GM18502 (cell line): Measurements from ENCODE around the gene ANKRD22.
"Not testable (repeated sequence)": the region's sequence is repeated elsewhere in the genome, so short reads cannot be mapped to it uniquely, and the experiment has no call there.

Experiments used
- ATAC-seq: cut with Tn5 transposase; IDR thresholded peaks from one replicate; pipeline ENCODE4 v1.9.1; 2021; ENCODE audit warnings: mild to moderate bottlenecking; ENCODE audit not compliant: unreplicated experiment, poor library complexity

Gene ANKRD22

DNA sequence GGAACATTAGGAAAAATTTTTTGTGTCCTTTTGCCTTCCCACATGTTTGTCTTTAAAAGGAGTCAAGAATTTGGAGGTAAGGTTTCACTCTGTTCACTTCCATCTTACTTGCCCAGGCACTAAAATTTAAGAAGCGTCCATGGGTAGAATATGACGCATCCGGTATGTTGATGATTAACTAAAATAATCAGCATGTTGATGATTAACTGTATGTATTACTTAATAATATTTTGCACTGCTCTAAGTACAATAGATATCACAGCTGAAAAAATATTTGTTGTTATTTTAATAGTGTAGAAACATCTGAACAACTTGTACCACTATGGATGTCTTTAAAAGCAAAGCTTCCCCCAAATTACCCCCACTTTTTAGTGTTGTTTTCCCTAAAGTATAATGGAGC lies 11.5 kb downstream of the ANKRD22 start:
- ATAC-seq, result no peak

DNA sequence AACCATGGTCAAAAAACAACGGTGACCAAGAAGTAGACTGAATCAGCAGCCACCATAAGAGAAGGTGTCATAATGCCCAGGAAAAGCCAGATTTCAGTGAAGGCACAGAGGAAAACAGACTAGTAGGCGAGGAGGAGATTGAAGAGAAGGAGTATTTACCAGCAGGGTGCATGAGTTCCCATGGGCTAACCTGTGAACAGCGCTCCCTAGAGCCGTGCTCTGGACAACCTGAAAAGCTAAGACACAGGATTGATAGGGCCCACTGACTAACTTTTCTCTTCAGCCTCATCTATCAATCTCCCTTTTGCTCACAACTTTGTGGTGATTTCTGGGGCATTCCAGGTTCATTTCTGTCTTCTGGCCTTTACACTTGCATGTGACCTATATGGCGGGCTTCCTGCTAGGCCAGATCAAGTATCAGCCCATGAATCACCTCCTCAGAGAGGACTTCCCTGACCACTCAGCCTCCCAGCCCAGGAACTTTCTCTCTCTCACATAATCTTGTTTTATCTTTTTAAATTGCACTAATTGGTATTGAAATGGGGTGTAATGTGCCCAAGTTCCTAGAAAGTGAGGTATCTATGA lies 12.8 kb downstream of the ANKRD22 start:
- ATAC-seq, result no peak

DNA sequence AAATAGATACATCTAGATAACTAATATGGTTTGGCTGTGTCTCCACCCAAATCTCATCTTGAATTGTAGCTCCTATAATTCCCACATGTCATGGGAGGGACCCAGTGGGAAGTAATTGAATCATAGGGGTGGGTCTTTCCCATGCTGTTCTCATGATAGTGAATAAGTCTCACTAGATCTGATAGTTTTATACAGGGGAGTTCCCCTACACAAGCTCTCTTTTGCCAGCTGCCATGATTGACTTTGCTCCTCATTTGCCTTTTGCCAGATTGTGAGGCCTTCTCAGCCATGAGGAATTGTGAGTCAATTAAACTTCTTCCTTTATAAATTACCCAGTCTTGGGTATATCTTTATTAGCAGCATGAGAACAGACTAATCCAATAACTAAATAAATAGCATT lies 14.0 kb downstream of the ANKRD22 start:
- not testable (repeated sequence) for ATAC-seq

DNA sequence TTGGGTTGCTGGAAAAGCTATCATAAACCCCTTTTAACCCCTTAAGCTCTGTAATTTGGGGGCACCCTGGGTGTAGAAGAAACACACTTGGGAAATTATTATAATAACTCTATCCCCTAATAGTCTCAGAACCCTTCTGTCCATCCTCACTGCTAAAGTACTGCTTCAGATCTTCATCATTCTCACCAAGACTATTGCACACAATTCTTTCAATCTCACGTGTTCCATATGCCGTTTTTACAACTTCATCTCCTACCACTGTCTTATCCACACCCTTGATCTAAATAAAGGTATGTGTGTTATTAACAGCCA lies 15.8 kb downstream of the ANKRD22 start:
- peak; percentile 18 for ATAC-seq

DNA sequence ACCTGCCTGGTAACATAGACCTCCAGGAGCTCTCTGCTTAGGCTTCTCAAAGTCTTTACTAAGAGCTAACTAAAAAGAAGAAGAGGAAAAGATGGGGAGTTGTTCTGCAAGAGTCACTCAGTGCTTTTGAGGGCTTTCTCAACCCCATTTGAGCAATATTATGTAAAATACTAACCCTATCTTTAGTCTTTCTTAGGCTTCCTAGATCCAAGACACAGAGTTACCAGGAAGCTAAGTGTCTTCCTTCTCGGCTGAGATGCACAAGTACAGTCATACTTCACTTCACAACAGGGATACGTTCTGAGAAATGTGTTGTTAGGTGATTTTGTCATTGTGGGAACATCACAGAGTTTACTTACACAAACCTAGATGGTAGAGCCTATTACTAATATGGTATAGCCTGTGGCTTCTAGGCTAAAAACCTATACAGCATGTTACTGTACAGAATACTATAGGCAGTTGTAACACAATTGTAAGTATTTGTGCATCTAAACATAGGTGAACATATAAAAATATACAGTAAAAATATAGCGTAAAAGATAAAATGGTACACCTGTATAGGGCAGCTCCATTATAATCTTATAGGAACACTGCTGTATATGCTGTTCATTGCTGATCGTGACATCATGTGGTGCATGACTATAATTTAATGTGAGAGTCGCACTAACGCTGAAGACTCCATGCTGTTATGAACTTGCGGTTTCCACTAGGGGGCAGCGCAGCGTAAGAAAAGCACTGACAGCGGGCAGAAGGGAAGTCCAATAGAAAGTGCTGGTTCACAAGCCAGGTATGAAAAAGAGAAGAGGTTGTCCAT lies 16.3 kb downstream of the ANKRD22 start:
- peak; percentile 91 for ATAC-seq

DNA sequence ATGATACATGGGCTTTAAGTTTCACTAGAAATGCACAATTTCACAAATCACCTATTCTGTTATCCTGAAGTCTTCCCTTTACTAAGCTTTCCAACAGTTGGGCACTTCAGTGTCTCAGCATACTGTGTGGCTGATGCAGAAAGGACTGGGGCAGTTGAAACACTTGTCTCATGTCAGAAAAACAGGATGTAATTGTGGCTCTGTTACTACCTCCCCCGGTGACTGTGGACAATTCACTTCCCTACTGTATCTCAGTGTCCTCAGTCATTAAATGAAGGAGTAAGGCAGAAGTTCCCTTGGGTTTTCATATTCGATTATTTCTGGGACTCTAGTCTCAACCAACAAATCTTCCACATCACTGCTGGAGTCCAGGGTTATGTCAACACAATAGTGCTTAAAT lies 17.9 kb downstream of the ANKRD22 start:
- no peak for ATAC-seq

DNA sequence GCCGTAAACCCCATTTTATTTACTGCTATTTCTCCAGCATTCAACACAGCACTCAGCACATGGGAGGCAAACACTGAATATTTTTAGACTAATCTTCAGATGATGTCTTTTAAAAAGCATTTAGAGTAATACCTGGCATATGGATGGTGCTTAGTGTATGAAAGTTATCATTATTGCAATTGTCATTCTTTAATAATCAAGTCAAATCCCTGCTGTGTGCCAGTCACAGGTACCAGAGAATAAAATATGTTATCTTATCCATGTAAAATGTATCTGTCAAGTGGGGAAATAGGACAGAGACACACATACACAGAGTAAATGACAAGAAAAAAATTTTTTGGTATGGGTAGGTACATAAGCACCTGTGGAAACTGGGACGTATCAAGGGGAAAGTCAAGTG lies 18.5 kb downstream of the ANKRD22 start:
- no peak for ATAC-seq

DNA sequence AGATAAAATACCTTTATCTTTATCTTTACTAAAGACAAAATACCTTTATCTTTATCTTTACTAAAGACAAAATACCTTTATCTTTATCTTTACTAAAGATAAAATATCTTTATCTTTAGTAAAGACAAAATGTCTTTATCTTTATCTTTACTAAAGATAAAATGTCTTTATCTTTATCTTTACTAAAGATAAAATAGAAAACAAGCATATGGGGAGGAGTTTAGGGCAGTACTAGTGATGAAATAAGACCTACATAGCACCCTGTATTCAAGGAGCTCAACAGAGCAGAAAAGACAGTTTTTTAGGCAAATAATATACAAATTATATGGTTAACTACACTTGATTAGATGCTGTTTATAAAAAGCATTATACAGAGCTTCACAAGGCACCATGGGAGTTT lies 19.3 kb downstream of the ANKRD22 start:
- ATAC-seq, result no peak

DNA sequence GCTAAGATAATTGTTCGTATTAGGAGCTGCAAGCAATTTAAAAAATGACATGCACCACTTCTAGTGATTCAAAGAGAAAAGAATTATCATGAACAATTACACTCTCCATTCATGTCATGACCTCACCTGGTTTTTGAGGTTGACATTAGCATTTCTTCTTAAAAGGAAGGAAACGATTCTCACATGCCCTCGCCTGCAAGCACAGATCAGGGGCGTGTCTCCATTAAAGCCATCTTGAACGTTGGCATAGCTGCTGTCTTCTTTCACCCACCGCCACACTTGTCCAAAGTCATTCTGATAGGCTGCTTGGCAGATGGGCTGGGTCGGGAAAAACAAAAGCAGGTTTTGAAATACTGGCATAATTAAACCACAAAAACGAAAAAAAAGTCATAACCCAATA lies 19.9 kb downstream of the ANKRD22 start:
- ATAC-seq, result no peak

DNA sequence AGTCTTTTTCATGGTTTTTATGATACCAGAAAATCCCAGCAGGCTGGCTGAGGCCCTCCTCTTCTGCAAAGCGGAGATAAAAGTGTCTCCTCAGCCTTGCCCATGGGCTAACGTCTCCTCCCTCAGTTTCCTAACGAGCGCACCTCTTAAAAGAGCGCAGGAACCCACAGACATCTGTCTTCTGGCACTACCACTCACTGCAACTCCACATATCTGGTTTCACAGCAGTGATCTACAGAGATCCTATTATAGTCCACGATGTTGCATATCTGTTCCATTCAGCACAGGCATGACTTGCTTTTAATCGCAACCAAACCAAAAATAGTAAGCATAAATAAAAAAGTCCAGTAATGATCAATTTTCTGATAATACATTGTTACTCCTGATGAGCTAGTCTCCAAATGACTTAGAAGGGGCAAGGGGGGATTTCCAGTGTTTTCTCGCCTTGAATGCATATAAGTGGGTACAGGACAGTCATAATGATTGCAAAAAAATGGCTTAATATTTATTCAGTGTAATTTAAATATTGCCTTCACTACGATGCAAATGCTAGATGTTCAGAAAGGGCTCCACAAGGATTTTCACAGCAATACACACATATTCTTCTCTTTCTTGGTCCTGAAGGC lies 20.9 kb downstream of the ANKRD22 start:
- ATAC-seq, result no peak

DNA sequence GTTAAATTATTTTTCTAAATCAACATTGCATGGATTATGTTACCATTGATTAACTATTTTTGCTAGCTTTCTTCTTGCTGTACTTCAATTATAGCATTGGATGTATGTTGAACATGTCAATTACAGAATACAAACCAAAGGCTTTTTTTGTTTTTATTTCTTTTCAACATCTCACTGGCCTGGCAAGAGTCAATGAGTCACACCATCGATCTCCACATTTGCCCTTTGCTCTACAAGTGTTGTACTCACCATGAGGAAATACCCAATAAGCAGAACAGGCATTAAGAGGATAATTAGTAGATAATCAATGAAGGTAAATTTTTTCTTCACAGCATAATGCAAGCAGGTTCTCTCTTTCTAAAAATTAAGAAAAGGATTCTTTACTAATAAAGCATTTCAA lies 23.3 kb downstream of the ANKRD22 start:
- no peak for ATAC-seq

DNA sequence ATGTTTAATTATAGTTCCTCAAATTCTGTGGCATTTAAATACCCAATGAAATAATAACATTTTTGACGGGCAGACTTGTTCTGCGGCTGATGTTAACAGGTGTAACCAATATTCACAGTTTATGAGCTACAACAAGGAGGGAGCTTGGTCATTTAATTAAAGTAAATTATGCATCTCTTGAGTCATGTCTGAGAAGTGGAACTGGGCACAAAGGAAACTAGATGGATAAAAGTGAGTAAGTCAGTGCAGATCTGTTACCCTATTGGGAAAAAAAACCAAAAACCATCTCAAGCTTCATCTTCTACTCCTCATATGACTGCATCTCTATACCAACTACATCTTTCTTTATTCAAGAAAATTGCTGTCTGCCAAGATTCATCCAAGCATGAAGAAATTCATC lies 24.0 kb downstream of the ANKRD22 start:
- ATAC-seq, result no peak

DNA sequence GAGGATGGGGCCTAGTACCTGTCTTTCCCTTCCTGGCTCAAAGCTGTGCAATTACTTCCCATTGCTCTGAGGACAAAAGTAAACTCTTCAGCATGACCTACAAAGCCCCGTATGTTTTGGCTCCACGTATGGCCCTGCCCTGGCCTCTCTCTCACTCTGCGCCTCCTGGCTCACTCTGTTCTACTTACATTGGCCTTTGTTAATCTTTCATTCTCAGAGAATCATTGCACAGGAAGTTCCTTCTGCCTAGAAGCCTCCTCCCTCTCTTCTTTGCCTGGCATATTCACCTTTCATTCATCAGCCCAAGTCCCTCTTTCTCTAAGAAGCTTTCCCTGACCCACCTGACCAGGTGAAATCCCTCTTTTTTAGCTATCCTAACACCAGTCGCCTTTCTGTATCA lies 25.3 kb downstream of the ANKRD22 start:
- no peak for ATAC-seq

DNA sequence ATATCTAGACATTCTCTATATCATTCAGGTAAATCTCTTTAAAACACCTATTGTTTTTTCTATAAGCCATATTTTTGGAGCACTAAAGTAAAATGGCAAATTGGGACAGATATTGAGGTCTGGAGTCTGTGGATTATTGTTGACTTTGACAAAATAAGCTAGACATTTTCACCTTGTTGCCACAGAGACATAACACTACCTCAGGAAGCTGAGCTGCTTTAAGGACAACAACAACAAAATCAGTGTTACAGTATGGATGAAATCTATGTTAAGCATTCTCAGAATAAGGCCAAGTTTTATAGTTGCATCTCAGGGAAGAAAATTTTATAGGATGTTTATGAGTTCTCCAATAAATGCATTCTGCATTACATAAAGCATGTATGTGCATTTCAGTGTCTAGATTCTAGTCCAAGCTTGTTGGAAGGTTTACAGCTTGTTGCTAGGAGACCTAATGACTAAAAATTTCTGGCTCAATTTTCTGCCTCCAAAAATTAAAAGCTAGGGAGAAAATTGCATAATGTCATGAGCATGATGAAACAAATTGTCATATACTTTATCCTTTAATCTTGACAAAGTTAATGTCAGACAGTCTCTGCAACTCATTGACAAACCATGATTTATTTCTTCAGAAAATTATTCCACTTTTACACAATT lies 30.8 kb downstream of the ANKRD22 start:
- no peak for ATAC-seq

DNA sequence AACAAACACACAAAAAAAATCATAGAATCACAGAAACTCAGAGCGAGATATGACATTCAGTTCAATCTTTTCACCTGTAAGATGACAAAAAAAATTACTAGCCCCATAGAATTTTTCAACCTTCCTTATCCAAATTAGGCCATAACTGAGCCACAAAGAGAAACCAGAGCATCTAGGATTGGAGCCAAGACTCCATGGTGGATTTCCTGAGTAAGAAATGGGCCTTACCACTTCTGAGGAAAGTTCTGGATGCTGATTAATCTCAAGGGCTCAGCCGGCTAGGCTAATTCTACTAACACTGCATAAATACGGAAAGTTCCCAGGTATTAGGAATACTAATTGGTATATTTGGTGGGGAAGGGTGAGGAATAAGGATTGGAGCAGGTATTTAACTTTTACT lies 32.4 kb downstream of the ANKRD22 start:
- ATAC-seq, result no peak

DNA sequence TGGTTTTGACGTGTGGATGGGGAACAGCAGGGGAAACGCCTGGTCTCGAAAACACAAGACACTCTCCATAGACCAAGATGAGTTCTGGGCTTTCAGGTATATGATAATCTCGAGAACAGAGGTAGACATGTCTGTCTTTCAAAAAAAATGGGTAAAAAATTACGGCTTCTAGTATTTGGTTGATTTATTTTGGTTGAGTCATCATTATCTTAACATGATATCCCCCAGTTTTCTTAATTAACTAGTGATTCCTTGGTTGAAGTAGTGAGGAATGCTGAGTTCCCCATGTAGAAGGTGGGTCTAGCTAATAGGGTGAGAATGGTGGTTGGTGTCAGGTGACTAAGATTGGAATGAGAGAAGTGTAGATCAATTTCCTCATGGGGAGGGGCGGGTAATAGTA lies 38.4 kb downstream of the ANKRD22 start:
- ATAC-seq, result no peak

DNA sequence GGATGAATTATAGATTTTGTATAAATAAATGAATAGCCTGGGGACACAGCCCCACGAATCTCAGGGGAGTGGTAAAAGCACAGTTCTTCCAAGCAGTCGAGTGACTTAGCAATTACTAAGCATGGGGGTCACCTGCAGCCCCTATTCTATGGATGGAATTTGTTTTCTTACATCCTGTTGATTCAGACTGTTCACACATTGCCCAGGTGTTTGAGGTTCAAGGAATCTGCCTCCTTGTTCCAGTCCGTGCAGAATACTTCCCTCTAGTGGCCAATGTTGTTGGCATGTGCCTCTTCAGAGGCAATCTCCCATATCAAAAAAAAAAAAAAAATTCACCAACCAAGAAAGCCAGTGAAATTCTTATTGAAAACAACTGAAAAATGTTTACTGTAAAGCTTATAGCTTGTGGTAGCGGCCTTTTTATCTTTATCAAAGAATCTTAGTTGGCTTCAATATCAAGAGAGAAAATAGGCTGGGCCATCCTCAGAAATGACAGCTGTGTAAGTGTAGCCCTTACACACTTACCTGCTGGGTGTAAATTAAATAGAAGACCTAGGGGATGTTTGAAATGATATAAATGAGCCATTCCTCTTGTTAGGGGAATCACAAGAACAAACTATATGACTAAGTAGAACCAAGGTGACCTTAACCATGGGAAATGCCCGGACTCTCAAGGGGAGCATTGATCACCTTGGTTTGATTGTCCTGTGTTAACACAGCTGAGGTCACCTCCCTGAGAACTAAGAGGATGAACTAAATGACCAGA lies 41.3 kb downstream of the ANKRD22 start:
- ATAC-seq, result no peak

DNA sequence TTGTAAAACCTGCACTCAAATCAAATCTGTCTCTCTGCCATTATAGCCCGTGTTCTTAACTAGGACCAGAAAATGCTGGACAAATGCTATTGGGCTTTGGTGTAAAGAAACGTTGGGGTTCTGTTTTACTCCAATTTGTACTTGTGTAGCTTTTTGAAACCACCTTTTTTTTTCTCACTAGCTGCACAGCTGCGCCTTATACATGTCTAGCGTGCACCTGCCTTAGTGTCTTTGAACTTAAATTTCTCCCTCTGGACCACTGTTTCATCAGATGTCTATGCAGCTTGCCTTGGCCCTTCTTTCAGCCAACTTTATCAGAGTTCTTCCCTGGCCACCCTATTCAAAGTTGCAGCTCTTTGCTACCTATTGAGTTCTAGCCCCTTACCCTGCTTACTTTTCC lies 42.0 kb downstream of the ANKRD22 start:
- ATAC-seq, result no peak

DNA sequence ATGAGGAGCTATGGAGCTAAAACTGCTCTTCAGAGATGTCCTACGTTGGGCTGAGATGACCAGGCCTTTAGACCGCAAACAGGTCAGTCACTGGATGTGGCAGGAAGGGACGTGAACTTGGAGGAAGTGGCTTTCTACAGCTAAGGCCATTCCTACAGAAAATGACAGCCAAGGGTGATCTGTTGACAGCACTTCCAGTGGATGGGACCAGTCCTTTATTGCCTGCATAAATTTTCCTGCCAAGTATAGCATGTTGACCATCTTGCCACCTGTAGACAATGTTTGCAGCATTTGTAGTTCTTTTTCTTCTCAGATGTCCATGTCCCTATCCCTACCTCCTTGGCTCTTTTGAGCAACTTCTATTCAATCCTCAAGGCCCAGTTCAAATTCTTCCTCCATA lies 45.7 kb downstream of the ANKRD22 start:
- ATAC-seq, result no peak

DNA sequence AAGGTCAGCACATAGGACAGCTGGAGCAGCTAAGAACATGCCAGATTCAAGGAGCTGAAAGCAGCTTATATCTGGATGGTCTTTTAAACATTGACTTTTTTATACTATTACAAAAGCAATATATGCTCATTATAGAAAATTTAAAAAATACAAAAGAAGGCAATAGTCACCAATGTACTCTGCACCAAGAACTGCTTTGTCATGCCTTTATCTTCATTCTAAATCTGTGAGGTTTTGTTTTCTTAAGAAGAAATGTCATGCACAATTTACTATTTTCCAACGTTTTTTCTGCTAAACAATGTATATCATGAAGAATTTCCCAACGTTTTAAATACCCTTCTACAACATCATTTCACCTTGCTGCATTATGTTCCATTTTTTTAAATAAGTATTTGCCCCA lies 46.3 kb downstream of the ANKRD22 start:
- no peak for ATAC-seq
